Measurements from ENCODE around the gene KCNQ1. TPM values are rescaled to one million over a fixed set of nuclear protein-coding genes. Genes with fewer than 3 reads are reported as not detected.

The KCNQ1 gene
- total and polyA plus RNA-seq, 2 of the 13 experiments (the other 11 are each of a cell fraction or from before 2014, with no cell fraction given), result 0.02 to 0.08 TPM

GRCh38 chr11:2891326-2892214 lies 446.8 kb downstream of the KCNQ1 start (continued):
- TF ChIP-seq TP53 (CRISPR knock-in tag; conservative IDR thresholded peaks at IDR 0.05), result no peak
- no peak for TF ChIP-seq GABPB1 (CRISPR knock-in tag; IDR thresholded peaks at IDR 0.05)
- TF ChIP-seq ZNF142 (CRISPR knock-in tag; IDR thresholded peaks at IDR 0.05), result no peak
- TF ChIP-seq KDM6A (CRISPR knock-in tag; IDR thresholded peaks at IDR 0.05; ENCODE audit: low read depth), result no peak
- no peak for TF ChIP-seq ZNF207 (IDR thresholded peaks at IDR 0.05; ENCODE audit: borderline replicate concordance)
- TF ChIP-seq BHLHE40 (IDR thresholded peaks at IDR 0.05; ENCODE audit: low read length), result no peak
- no peak for TF ChIP-seq HOMEZ (CRISPR knock-in tag; IDR thresholded peaks at IDR 0.05; ENCODE audit: low read depth)
- TF ChIP-seq E2F1 (CRISPR knock-in tag; IDR thresholded peaks at IDR 0.05), result no peak
- TF ChIP-seq KMT2A (CRISPR knock-in tag; IDR thresholded peaks at IDR 0.05), result 0 out of 2 replicates have a peak, but pooled peaks have one; percentile 23
- no peak for TF ChIP-seq LCORL (IDR thresholded peaks at IDR 0.05)
- TF ChIP-seq LCORL (CRISPR knock-in tag; IDR thresholded peaks at IDR 0.05), result 0 out of 2 replicates have a peak, but pooled peaks have one; percentile 36
- TF ChIP-seq PCBP2 (optimal IDR thresholded peaks at IDR 0.05; ENCODE audit: low read depth, low read length, poor library complexity, severe bottlenecking), result no peak
- no peak for TF ChIP-seq SALL2 (CRISPR knock-in tag; IDR thresholded peaks at IDR 0.05)
- no peak for TF ChIP-seq ZSCAN30 (CRISPR knock-in tag; IDR thresholded peaks at IDR 0.05)
- TF ChIP-seq ZBTB25 (CRISPR knock-in tag; IDR thresholded peaks at IDR 0.05), result no peak
- TF ChIP-seq SIX1 (CRISPR knock-in tag; IDR thresholded peaks at IDR 0.05; ENCODE audit: borderline replicate concordance), result no peak
- no peak for TF ChIP-seq TBX3 (IDR thresholded peaks at IDR 0.05; ENCODE audit: borderline replicate concordance)
- TF ChIP-seq SRSF4 (IDR thresholded peaks at IDR 0.05; ENCODE audit: low read depth, low read length, poor library complexity, severe bottlenecking), result no peak
- TF ChIP-seq ZNF589 (CRISPR knock-in tag; conservative IDR thresholded peaks at IDR 0.05), result no peak
- TF ChIP-seq TCF12 (IDR thresholded peaks at IDR 0.05), result no peak
- no peak for TF ChIP-seq TCF12 (CRISPR knock-in tag; IDR thresholded peaks at IDR 0.05)

Measured in HepG2 (cell line).